ENCODE results near the gene ERMARD.
"Not testable (repeated sequence)": the region's sequence is repeated elsewhere in the genome, so short reads cannot be mapped to it uniquely, and the experiment has no call there.

GRCh38 chr6:169765789-169766188, 14.4 kb downstream of the ERMARD start:
- TF ChIP-seq TCF7 (CRISPR knock-in tag; IDR thresholded peaks at IDR 0.05; ENCODE audit: low read depth); CTCF (IDR thresholded peaks at IDR 0.05); E2F5 (CRISPR knock-in tag; IDR thresholded peaks at IDR 0.05); E2F4 (CRISPR knock-in tag; IDR thresholded peaks at IDR 0.05; ENCODE audit: borderline replicate concordance, low read depth); CREB1 (CRISPR knock-in tag; IDR thresholded peaks at IDR 0.05); ZNF138 (CRISPR knock-in tag; conservative IDR thresholded peaks at IDR 0.05); ZNF263 (CRISPR knock-in tag; IDR thresholded peaks at IDR 0.05; ENCODE audit: low read depth): not testable (repeated sequence)

All from WTC11 (cell line).